ENCODE data around the gene RHOBTB3.
"Not testable (repeated sequence)": the region's sequence is repeated elsewhere in the genome, so short reads cannot be mapped to it uniquely, and the experiment has no call there.

RHOBTB3 gene

GRCh38 chr5:95697781-95698681 lies 33.1 kb upstream of the RHOBTB3 start:
- Histone ChIP-seq H3K27ac (no peak overlapping the region), H3K4me3 (no peak overlapping the region)
- TF ChIP-seq, protein P1, sequence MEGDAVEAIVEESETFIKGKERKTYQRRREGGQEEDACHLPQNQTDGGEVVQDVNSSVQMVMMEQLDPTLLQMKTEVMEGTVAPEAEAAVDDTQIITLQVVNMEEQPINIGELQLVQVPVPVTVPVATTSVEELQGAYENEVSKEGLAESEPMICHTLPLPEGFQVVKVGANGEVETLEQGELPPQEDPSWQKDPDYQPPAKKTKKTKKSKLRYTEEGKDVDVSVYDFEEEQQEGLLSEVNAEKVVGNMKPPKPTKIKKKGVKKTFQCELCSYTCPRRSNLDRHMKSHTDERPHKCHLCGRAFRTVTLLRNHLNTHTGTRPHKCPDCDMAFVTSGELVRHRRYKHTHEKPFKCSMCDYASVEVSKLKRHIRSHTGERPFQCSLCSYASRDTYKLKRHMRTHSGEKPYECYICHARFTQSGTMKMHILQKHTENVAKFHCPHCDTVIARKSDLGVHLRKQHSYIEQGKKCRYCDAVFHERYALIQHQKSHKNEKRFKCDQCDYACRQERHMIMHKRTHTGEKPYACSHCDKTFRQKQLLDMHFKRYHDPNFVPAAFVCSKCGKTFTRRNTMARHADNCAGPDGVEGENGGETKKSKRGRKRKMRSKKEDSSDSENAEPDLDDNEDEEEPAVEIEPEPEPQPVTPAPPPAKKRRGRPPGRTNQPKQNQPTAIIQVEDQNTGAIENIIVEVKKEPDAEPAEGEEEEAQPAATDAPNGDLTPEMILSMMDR (IDR thresholded peaks at IDR 0.05) = no peak
- no peak for DNase-seq (ENCODE audit: low spot score)

DNA sequence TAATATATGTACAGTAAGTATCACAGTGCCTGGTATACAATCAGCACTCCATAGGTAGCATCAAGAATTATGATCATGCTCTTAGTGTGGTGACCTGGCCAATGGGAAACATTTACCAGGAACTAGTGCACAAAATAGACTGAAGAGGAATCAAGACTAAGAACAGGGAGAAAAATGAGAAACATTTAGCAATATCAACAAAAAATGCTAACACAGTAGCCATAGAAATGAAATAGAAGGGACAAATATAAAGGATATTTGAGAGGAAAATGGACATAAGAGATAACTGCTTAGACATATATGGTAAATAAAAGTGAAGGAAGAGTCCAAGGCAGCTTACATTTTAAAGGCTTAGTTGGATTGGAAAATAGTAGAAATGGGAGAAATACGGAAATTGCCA lies 31.8 kb upstream of the RHOBTB3 start:
- Histone ChIP-seq H3K27ac (no peak overlapping the region), H3K4me3 (no peak overlapping the region)
- TF ChIP-seq, protein P1 (IDR thresholded peaks at IDR 0.05) = no peak
- no peak for DNase-seq (ENCODE audit: low spot score)

DNA sequence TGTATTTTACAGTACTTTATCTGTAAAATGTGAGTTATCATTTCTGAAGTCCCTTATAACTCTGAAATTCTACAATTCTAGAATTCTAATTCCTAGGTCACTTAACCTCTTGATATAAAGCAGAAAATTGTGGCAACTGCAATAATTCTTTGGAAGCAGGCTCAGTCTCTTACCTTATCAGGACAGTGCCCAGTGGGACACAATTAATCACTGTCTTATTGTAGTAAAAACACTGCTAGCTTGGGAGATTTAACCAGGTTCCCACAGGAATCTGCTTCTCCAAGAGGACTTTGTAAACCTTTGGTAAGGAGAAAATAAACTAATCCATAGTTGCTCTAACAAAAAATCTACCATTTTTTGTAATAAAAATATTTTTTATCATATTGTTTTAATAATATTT lies 30.1 kb upstream of the RHOBTB3 start:
- Histone ChIP-seq H3K27ac (no peak overlapping the region), H3K4me3 (no peak overlapping the region)
- TF ChIP-seq, protein P1 (IDR thresholded peaks at IDR 0.05) = no peak
- DNase-seq (ENCODE audit: low spot score) = no peak

- no peak overlapping the region for H3K27ac ChIP-seq
- DNase-seq (ENCODE audit: low spot score) = no peak
- H3K4me3 ChIP-seq = no peak overlapping the region
- TF ChIP-seq, protein P1 (IDR thresholded peaks at IDR 0.05) = no peak
Observed at GRCh38 chr5:95704150-95704549, 27.0 kb upstream of the RHOBTB3 start.

- not testable (repeated sequence) for H3K27ac ChIP-seq; H3K4me3 ChIP-seq; DNase-seq (ENCODE audit: low spot score)
Observed at GRCh38 chr5:95706196-95706595, 24.9 kb upstream of the RHOBTB3 start.

GRCh38 chr5:95707055-95707454 lies 24.1 kb upstream of the RHOBTB3 start:
- Histone ChIP-seq H3K27ac (no peak overlapping the region), H3K4me3 (no peak overlapping the region)
- no peak for DNase-seq (ENCODE audit: low spot score)
- TF ChIP-seq, protein P1 (IDR thresholded peaks at IDR 0.05) = no peak

DNA sequence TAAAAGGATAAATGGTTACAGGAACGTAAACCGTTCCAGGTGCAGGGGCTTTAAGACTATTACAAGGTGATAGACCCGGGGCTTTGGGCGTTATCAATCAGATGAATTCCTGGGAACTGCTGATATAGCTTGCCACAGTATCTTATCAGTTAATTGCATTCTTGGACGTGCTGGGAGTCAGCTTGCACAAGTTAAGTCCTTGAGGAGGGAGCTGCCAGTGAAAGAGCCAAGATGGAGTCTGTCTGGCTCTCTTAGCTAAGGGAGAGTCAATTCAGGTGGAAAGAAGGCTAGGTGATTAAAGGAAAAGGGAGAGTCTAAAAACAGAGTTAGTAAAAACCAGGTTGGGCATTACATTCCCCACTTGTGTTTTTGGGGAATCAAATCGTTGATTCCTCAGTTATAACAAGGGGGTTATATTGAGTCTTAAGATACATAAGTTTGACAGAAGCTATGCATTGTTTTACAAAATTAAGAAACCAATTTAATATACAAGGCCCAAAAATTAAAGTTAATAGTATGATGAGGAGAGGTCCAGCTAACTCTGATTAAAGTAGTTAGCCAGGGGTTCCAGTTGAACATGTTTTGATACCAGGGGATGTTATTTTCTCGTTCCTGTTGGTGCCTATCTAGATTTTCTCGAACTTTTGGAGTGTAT lies 23.5 kb upstream of the RHOBTB3 start:
- H3K27ac ChIP-seq; DNase-seq (ENCODE audit: low spot score); H3K4me3 ChIP-seq: not testable (repeated sequence)

- Histone ChIP-seq H3K4me3 (no peak overlapping the region), H3K27ac (no peak overlapping the region)
- DNase-seq (ENCODE audit: low spot score) = no peak
- TF ChIP-seq, protein P1 (IDR thresholded peaks at IDR 0.05) = no peak
Observed at GRCh38 chr5:95708876-95709275, 22.3 kb upstream of the RHOBTB3 start.
